HPDE6-E6E7 (cell line): Measurements from ENCODE around the gene MDH2.
"Not testable (repeated sequence)": the region's sequence is repeated elsewhere in the genome, so short reads cannot be mapped to it uniquely, and the experiment has no call there.

ENCODE experiments used
- DNase-seq: peaks from one replicate; pipeline ENCODE4 v3.0.0; 2011; ENCODE audit warnings: missing footprints; ENCODE audit errors: extremely low spot score

MDH2 gene

DNA sequence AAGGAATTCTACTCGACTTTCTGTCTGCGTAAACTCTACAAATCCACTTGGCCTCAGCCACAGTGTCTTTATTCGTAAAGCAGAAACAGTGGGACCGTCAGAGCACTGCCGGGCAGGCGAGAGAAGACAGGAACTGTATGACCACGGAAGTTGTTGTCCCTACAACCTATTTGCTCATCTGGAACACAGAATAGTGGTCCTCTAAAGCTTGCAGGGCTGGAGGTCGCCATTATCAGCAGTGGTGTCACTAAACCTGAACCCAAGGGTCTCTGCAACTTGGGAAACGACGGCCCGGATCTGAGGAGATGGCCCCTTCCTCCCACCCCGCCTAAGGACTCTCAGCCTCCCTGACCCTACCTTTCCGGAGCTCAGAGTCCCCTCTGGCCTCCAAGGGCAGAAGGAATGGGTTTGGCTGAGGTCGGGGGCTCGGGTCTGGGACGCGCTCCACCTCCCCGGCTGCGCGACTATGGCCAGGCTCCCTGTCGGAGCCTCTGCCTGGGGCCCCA lies 548 bp upstream of the MDH2 start:
- DNase-seq, result no peak

DNA sequence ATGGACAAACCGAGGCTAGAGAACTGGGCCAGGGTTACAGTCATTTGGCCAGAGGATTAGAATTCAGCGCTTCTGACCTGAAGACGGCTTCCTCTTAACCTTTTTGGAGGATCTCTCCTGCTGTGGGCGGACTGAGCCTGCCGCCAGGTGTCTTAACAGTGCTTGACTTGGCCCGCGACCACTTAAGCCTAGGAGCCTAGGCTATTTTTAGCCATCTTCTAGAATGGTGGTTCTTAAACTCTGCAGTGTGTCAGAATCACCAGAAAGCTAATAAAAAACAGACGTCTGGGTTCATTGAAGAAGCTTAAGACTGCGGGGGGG lies 722 bp downstream of the MDH2 start:
- no peak for DNase-seq

- DNase-seq, result no peak
Measured at GRCh38 chr7:76049295-76049694, 1.4 kb downstream of the MDH2 start.

- no peak for DNase-seq
Measured at GRCh38 chr7:76050545-76050944, 2.6 kb downstream of the MDH2 start.

- DNase-seq, result no peak
Measured at GRCh38 chr7:76051840-76052239, 3.9 kb downstream of the MDH2 start.

DNA sequence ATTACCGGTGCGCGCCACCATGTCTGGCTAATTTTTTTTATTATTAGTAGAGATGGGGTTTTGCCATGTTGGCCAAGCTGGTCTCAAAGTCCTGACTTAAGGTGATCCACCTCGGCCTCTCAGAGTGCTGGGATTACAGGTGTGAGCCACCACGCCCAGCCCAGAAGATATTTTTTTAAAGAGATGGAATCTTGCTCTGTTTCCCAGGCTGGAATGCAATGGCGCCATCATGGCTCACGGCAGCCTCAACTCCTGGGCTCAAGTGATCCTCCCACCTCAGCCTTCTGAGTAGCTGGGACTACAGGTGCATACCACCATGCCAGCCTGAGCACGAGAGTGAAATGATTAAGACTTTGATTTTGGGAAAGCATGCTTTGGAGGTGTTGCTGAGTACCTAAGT lies 4.8 kb downstream of the MDH2 start:
- not testable (repeated sequence) for DNase-seq

DNA sequence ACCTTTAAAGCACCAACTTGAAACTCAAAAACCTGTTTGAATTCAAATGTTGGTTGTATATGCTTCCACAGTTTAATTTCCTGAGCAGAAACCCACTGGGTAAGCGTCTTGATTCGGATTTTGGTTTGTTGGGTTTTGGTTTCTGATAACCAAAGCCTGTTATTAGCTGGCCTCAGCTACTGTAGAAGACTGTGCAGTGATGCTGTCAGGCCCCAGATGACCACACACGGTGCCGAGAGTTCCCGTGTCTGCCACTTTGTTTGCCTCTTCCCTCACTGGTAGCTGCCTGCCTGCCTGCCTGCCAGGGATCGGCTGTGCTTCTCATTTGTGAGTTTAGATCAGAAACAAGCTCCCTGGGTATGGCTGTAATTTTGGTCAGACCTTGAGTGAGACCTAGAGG lies 5.6 kb downstream of the MDH2 start:
- DNase-seq, result no peak

GRCh38 chr7:76054123-76055120 lies 6.5 kb downstream of the MDH2 start:
- DNase-seq, result peak; percentile 87

- no peak for DNase-seq
Measured at GRCh38 chr7:76056241-76056640, 8.3 kb downstream of the MDH2 start.

DNA sequence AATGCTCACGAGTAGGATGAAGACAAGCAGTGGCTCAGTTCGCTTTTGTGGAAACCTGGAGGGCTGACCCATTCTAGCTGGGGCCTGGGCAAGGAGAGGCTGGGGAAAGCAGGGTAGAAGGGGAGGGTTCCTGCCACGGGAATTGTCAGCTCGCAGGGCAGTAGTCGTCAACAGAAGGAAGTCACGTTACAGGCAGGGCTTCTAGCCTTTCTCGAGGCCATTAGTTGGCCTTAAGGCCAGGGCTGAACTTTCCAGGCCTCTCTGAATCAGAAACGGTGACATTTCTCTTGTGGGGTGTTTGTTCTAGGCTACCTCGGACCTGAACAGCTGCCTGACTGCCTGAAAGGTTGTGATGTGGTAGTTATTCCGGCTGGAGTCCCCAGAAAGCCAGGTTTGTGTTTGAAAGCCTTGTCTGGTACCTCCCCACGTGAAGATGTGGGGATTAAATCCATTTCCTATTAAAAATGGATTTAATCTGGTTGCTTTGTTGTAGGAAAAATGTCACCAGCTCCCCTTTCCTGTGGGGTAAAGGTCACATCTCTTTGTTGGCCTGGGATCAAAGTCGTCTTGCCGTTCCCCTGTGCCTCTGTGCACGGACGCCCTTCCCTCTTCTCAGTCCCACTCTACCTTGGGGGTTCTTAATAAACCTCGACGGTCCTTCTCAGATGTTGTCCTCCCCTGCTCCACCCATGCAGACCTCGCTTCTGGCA lies 9.4 kb downstream of the MDH2 start:
- no peak for DNase-seq

GRCh38 chr7:76057813-76058145 lies 9.9 kb downstream of the MDH2 start:
- no peak for DNase-seq

DNA sequence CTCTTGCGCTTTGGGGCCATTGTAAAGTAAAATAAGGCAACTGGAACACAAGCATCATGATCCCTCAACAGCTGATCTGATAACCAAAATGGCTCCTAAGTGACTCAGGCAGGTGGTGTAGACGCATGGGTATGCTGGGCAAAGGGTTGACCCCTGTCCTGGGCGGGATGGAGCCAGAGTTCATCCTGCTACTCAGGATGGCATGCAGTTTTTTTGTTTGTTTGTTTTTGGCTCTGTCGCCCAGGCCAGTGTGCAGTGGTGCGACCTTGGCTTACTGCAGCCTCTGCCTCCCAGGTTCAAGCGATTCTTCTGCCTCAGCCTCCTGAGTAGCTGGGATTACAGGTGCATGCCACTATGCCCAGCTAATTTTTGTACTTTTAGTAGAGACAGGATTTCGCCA lies 10.8 kb downstream of the MDH2 start:
- DNase-seq, result not testable (repeated sequence)

DNA sequence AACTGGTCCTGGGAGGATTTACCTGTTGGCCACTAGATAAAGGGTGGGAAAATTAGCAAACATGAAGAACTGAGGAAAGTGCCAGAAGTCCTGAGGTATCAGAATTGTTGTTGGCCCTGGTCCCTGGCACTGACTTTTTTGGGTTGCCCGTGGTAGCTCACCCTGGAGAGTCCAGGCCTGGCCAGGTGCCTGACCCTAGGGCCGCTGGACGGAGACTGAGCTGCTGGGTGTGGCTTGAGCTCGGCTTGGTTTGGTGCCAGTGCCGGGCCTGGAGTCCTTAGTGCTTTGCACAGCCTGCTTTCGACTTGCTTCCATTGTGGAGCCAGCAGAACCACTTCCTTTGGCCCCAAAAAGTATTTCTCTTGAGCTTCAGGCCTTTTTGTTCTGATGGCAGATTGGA lies 12.9 kb downstream of the MDH2 start:
- DNase-seq, result no peak

DNA sequence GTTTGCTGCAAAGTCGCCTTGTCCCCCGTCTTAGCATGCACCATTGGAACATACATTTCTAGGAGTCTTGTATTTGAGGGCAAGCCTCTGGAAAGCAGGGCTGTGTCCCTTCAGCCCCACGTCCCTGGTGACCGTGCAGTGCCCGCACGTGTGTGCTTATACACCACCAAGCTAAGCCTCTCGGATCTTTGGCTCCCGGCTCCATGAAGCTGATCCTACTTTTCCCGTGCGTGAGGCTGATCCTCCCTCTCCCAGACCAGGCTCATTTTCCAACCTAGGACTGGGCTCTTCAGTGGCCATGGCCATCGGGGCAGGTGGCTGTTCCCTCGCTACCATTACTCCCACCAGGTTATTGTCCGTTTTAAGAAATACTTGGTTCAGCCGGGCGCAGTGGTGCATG lies 14.3 kb downstream of the MDH2 start:
- no peak for DNase-seq

GRCh38 chr7:76063114-76063513 lies 15.2 kb downstream of the MDH2 start:
- no peak for DNase-seq

DNA sequence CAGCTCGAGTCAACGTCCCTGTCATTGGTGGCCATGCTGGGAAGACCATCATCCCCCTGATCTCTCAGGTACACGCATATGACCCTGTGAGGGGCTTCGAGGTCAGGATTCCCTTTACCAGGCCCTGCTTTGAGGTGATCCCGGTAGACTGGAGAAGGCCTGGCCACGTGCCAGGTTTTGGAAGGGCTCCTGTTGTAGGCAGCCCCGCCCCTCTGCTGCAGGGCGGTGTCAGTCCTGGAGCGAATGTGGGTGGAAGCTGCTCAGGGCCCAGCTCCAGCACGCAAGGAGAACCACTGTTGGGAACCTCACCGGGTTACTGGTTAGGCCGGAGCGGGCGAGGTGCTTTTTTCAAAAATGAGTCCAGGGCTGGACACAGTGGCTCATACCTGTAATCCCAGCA lies 15.6 kb downstream of the MDH2 start:
- DNase-seq, result no peak

DNA sequence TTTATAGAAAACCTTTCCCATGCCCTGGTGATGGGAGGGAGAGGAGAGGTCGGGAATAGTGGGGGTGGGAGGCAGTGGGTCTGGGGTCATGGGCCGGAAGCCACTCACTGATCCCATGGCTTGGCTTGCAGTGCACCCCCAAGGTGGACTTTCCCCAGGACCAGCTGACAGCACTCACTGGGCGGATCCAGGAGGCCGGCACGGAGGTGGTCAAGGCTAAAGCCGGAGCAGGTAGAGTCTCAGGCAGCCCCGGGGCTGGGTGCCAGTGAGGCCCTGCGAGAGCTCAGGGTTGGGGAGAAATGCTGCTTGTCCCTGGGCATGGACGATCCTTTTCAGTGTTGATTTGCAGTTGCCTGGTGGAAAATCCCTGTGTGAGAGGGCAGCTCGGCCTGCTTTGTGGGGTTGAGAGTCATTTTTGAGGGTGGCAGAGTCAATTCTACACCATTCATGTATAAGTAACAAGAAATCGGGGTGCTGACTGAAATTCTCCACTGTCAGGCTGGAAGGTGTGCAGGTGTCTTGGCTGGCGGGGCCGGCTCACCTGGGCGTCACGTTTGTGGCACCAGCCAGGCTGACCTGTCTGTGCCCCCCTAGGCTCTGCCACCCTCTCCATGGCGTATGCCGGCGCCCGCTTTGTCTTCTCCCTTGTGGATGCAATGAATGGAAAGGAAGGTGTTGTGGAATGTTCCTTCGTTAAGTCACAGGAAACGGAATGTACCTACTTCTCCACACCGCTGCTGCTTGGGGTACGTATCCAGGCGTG lies 16.5 kb downstream of the MDH2 start:
- no peak for DNase-seq

- DNase-seq, result no peak
Measured at GRCh38 chr7:76065016-76065612, 17.2 kb downstream of the MDH2 start.

DNA sequence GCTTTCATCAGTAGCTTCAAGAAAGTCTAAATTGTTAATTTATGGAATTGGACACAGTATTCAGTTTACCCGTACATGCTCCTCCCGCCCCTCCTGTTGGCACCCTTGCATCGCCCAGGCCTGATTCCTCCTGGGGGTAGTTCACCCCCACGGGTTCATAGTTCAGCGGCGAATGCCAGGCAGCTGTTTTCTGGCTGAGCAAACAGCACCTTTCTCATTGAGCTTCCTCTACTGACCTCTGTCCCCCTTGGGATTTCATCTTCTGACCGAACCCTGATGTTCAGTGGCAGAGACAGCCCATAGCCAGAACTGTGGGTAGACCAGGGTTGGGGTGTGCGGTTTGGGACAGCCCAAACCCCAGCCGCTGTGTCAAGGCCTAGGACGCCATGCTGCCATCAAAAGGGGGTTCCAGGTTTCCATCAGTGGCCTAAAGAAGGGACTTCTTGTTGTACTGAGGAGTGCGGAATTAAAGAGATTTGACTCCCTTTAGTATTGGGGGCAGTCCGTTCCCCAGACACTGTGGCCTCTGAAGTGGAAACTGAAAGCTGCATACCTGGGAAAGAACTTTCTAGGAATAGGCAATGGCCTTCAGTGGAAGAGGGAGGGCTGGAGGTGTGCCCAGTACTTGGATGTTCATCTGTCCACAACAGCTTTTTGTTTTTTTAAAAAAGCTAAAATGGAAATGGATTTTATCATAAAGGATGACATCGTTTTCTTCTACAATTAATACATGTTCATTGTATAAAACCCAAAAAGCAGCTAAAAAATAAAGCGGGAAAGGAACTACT lies 19.0 kb downstream of the MDH2 start:
- DNase-seq, result no peak

GRCh38 chr7:76069238-76069638 lies 21.3 kb downstream of the MDH2 start:
- DNase-seq, result peak; percentile 79
